Measurements from ENCODE around the gene TMEM266. TPM values are rescaled to one million over a fixed set of nuclear protein-coding genes. Genes with fewer than 3 reads are reported as not detected.

The TMEM266 gene
- total RNA-seq, 4 donors from 2014 or later = 0.27 to 2.7 (median 1.5) TPM

GRCh38 chr15:76200641-76201105 lies 140.9 kb downstream of the TMEM266 start:
- DNase-seq (ENCODE audit: low spot score in 2 of 2) = peak in 1 of 2 donors; percentile 84
- no peak overlapping the region for H3K4me3 ChIP-seq (ENCODE audit: low read depth, poor library complexity, severe bottlenecking)
- 49 to 58% methylated on average over 4 to 5 of the region's 5 CpGs for WGBS, 2 donors
- intact Hi-C loops (cut with DNase I; ENCODE audit: low total_unique reads) = no loop called here
- TF ChIP-seq, protein P1, sequence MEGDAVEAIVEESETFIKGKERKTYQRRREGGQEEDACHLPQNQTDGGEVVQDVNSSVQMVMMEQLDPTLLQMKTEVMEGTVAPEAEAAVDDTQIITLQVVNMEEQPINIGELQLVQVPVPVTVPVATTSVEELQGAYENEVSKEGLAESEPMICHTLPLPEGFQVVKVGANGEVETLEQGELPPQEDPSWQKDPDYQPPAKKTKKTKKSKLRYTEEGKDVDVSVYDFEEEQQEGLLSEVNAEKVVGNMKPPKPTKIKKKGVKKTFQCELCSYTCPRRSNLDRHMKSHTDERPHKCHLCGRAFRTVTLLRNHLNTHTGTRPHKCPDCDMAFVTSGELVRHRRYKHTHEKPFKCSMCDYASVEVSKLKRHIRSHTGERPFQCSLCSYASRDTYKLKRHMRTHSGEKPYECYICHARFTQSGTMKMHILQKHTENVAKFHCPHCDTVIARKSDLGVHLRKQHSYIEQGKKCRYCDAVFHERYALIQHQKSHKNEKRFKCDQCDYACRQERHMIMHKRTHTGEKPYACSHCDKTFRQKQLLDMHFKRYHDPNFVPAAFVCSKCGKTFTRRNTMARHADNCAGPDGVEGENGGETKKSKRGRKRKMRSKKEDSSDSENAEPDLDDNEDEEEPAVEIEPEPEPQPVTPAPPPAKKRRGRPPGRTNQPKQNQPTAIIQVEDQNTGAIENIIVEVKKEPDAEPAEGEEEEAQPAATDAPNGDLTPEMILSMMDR (IDR thresholded peaks at IDR 0.05) = no peak
- TF ChIP-seq POLR2A (IDR thresholded peaks at IDR 0.05) = no peak

- intact Hi-C loops (cut with DNase I; ENCODE audit: low total_unique reads) = no loop called here
- peak in 1 of 2 donors; percentile 80 for DNase-seq (ENCODE audit: low spot score in 2 of 2)
- TF ChIP-seq, protein P1 (IDR thresholded peaks at IDR 0.05) = no peak
- TF ChIP-seq POLR2A (IDR thresholded peaks at IDR 0.05) = no peak
- no peak overlapping the region for H3K4me3 ChIP-seq (ENCODE audit: low read depth, poor library complexity, severe bottlenecking)
- 79 to 87% methylated on average over 6 of the region's 6 CpGs for WGBS, 2 donors
Observed at GRCh38 chr15:76201536-76202255, 141.9 kb downstream of the TMEM266 start.

GRCh38 chr15:76203346-76204108 lies 143.7 kb downstream of the TMEM266 start:
- peak in 1 of 2 donors; percentile 66 for DNase-seq (ENCODE audit: low spot score in 2 of 2)
- no peak overlapping the region for H3K4me3 ChIP-seq (ENCODE audit: low read depth, poor library complexity, severe bottlenecking)
- WGBS, 2 donors = 85 to 95% methylated on average over 20 to 23 of the region's 23 CpGs
- intact Hi-C loops (cut with DNase I; ENCODE audit: low total_unique reads) = no loop called here
- TF ChIP-seq, protein P1 (IDR thresholded peaks at IDR 0.05) = no peak
- TF ChIP-seq POLR2A (IDR thresholded peaks at IDR 0.05) = no peak

GRCh38 chr15:76204109-76204845 lies 144.5 kb downstream of the TMEM266 start:
- WGBS, 2 donors = 81 to 84% methylated on average over 18 of the region's 18 CpGs
- intact Hi-C loops (cut with DNase I; ENCODE audit: low total_unique reads) = no loop called here
- TF ChIP-seq, protein P1 (IDR thresholded peaks at IDR 0.05) = no peak
- TF ChIP-seq POLR2A (IDR thresholded peaks at IDR 0.05) = no peak

GRCh38 chr15:76204916-76205460 lies 145.2 kb downstream of the TMEM266 start:
- TF ChIP-seq, protein P1 (IDR thresholded peaks at IDR 0.05) = no peak
- no peak for TF ChIP-seq POLR2A (IDR thresholded peaks at IDR 0.05)
- intact Hi-C loops (cut with DNase I; ENCODE audit: low total_unique reads) = no loop called here
- 92% methylated on average over 11 of the region's 11 CpGs for WGBS, 2 donors
- no peak overlapping the region for H3K4me3 ChIP-seq (ENCODE audit: low read depth, poor library complexity, severe bottlenecking)
- peak in 1 of 2 donors; percentile 73 for DNase-seq (ENCODE audit: low spot score in 2 of 2)

More at GRCh38 chr15:76204109-76204845, 144.5 kb downstream of the TMEM266 start:
- no peak overlapping the region for H3K4me3 ChIP-seq (ENCODE audit: low read depth, poor library complexity, severe bottlenecking)
- DNase-seq (ENCODE audit: low spot score in 2 of 2) = peak in 1 of 2 donors; percentile 67

Data from lower leg skin (tissue), 4 donors.